Measurements from ENCODE around the gene RENBP.

GRCh38 chrX:153935326-153935851 lies 9.1 kb downstream of the RENBP start:
- TF ChIP-seq, protein P1, sequence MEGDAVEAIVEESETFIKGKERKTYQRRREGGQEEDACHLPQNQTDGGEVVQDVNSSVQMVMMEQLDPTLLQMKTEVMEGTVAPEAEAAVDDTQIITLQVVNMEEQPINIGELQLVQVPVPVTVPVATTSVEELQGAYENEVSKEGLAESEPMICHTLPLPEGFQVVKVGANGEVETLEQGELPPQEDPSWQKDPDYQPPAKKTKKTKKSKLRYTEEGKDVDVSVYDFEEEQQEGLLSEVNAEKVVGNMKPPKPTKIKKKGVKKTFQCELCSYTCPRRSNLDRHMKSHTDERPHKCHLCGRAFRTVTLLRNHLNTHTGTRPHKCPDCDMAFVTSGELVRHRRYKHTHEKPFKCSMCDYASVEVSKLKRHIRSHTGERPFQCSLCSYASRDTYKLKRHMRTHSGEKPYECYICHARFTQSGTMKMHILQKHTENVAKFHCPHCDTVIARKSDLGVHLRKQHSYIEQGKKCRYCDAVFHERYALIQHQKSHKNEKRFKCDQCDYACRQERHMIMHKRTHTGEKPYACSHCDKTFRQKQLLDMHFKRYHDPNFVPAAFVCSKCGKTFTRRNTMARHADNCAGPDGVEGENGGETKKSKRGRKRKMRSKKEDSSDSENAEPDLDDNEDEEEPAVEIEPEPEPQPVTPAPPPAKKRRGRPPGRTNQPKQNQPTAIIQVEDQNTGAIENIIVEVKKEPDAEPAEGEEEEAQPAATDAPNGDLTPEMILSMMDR (IDR thresholded peaks at IDR 0.05; ENCODE audit: low read depth, low read length, missing input control) = no peak
- TF ChIP-seq MAX (IDR thresholded peaks at IDR 0.05) = no peak
- TF ChIP-seq REST (IDR thresholded peaks at IDR 0.05) = no peak
- no peak for TF ChIP-seq RAD21 (IDR thresholded peaks at IDR 0.05)
- TF ChIP-seq TAF1 (conservative IDR thresholded peaks at IDR 0.05) = no peak
- TF ChIP-seq JUND (IDR thresholded peaks at IDR 0.05) = no peak
- TF ChIP-seq ZBTB33 (IDR thresholded peaks at IDR 0.05) = no peak

All from liver (tissue), 3 donors.